Stomach (tissue), 4 donors: ENCODE results near the gene ITSN2.

Experiments used
- EP300 ChIP-seq: sonication (generic); formaldehyde crosslinking; IDR thresholded peaks from one replicate; pipeline ENCODE4 v1.6.1; 2017; ENCODE audit warnings: antibody characterized with exemption
- TF ChIP-seq, protein P1 (sequence below), 7 experiments: fragments of 450-650 bp in 4 of 7; fragments of 200-600 bp in 3 of 7; sonication (generic) in 3 of 7; IDR thresholded peaks; one replicate each; pipeline ENCODE4 v1.5.1; 2016 to 2019; ENCODE audit warnings: antibody characterized with exemption in 7 of 7, control low read depth in 2 of 7, mild to moderate bottlenecking in 1 of 7

DNA sequence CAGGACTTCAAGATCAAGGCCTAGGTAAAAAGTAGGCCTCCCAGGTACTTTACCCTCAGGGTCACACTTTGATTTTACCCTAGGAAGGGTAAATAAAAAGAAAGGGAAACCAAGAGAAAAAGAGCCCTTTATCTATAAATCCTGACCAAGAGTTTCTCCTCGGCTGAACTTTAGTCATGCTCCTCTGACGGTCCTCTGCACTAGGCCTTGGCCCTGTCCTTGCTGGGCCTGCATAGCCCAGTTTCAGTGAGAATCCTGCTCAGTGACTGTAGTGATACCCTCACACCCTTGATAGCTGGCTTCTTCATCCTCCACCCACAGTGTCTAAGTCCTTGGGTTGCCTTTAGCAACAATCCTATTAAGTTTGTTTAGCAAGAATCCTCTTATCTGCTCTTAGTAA, 20.5 kb upstream of the ITSN2 start:
- TF ChIP-seq, protein P1, sequence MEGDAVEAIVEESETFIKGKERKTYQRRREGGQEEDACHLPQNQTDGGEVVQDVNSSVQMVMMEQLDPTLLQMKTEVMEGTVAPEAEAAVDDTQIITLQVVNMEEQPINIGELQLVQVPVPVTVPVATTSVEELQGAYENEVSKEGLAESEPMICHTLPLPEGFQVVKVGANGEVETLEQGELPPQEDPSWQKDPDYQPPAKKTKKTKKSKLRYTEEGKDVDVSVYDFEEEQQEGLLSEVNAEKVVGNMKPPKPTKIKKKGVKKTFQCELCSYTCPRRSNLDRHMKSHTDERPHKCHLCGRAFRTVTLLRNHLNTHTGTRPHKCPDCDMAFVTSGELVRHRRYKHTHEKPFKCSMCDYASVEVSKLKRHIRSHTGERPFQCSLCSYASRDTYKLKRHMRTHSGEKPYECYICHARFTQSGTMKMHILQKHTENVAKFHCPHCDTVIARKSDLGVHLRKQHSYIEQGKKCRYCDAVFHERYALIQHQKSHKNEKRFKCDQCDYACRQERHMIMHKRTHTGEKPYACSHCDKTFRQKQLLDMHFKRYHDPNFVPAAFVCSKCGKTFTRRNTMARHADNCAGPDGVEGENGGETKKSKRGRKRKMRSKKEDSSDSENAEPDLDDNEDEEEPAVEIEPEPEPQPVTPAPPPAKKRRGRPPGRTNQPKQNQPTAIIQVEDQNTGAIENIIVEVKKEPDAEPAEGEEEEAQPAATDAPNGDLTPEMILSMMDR (IDR thresholded peaks at IDR 0.05) = no peak
- TF ChIP-seq EP300 = no peak
